HepG2 (cell line): ENCODE measurements around the gene ZNF865. TPM values are rescaled to one million over a fixed set of nuclear protein-coding genes. Genes with fewer than 3 reads are reported as not detected.

Experiments
- CBFB ChIP-seq: sonication (generic); formaldehyde crosslinking; IDR thresholded peaks from 2 replicates; pipeline ENCODE4 v1.4.0; 2020; ENCODE audit warnings: missing genetic modification reagents
- ELF3 ChIP-seq: IDR thresholded peaks from 2 replicates; pipeline ENCODE4 v1.6.1; 2016; ENCODE audit warnings: missing genetic modification reagents, missing compliant biosample characterization
- GFI1 ChIP-seq: sonication (generic); formaldehyde crosslinking; IDR thresholded peaks from 2 replicates; pipeline ENCODE4 v1.5.0; 2020; ENCODE audit warnings: missing genetic modification reagents, mild to moderate bottlenecking, borderline replicate concordance
- GZF1 ChIP-seq: sonication (generic); formaldehyde crosslinking; IDR thresholded peaks from 2 replicates; pipeline ENCODE4 v1.5.1; 2020; ENCODE audit warnings: mild to moderate bottlenecking, missing genetic modification reagents
- IKZF4 ChIP-seq: sonication (generic); formaldehyde crosslinking; IDR thresholded peaks from 2 replicates; pipeline ENCODE4 v1.5.1; 2020; ENCODE audit warnings: borderline replicate concordance, mild to moderate bottlenecking, low read depth, missing genetic modification reagents; ENCODE audit errors: not compliant biosample characterization
- ISL2 ChIP-seq: sonication (generic); formaldehyde crosslinking; IDR thresholded peaks from 2 replicates; pipeline ENCODE4 v1.5.0; 2020; ENCODE audit warnings: missing genetic modification reagents
- ISX ChIP-seq: sonication (generic); formaldehyde crosslinking; conservative IDR thresholded peaks from 2 replicates; pipeline ENCODE4 v1.5.0; 2020; ENCODE audit warnings: missing genetic modification reagents
- POLR2G ChIP-seq: fragments of 200-400 bp; formaldehyde crosslinking; IDR thresholded peaks from 2 replicates; pipeline ENCODE4 v1.6.1; 2018; ENCODE audit warnings: mild to moderate bottlenecking, low read depth, low read length, moderate library complexity
- RBM22 ChIP-seq: fragments of 200-400 bp; formaldehyde crosslinking; optimal IDR thresholded peaks from 2 replicates; pipeline ENCODE3; 2017; ENCODE audit warnings: mild to moderate bottlenecking, low read length, moderate library complexity
- SP2 ChIP-seq: sonication (generic); formaldehyde crosslinking; IDR thresholded peaks from 2 replicates; pipeline ENCODE4 v1.5.1; 2020; ENCODE audit warnings: mild to moderate bottlenecking, missing genetic modification reagents
- SUZ12 ChIP-seq: fragments of 150-350 bp; IDR thresholded peaks from 2 replicates; pipeline ENCODE4 v1.6.1; 2014; ENCODE audit warnings: low read depth, low read length
- TBX3 ChIP-seq: fragments of 450-650 bp; IDR thresholded peaks from 2 replicates; pipeline ENCODE4 v1.6.1; 2017; ENCODE audit warnings: antibody characterized with exemption, mild to moderate bottlenecking, inconsistent platforms, borderline replicate concordance
- ZNF12 ChIP-seq: sonication (generic); formaldehyde crosslinking; IDR thresholded peaks from 2 replicates; pipeline ENCODE4 v1.5.0; 2020; ENCODE audit warnings: missing genetic modification reagents
- ZNF501 ChIP-seq: sonication (generic); formaldehyde crosslinking; IDR thresholded peaks from 2 replicates; pipeline ENCODE4 v1.5.1; 2020; ENCODE audit warnings: mild to moderate bottlenecking, moderate library complexity, missing genetic modification reagents
- ZNF639 ChIP-seq: conservative IDR thresholded peaks from 2 replicates; pipeline ENCODE4 v1.6.1; 2018; ENCODE audit warnings: missing genetic modification reagents
- polyA plus RNA-seq, 8 experiments: library from polyadenylated mRNA; depleted of rRNA in 3 of 8; stranded (reverse) in 7 of 8; unstranded in 1 of 8; fragments of >200 nt; fragmentation: Illumina TruSeq in 4 of 8; extraction: Trizol in 4 of 8; gene quantifications; 2 replicates each; pipeline versions ENCODE4 v1.2.1 to v1.2.3, GENCODE V29; 2011 to 2016; ENCODE audit warnings: low read depth in 4 of 8, missing spikeins in 1 of 8, mixed read lengths in 1 of 8; ENCODE audit not compliant: insufficient read depth in 1 of 8
- total RNA-seq, 5 experiments: library from RNA; depleted of rRNA; stranded (reverse); fragments of >200 nt; fragmentation: Illumina TruSeq; extraction: Trizol; gene quantifications; 2 replicates each; pipeline ENCODE4 v1.2.3, GENCODE V29; 2016; ENCODE audit warnings: low read depth in 1 of 5
- TF ChIP-seq, protein P1 (sequence below), 2 experiments: fragments of 450-650 bp in 1 of 2; sonication (generic) in 1 of 2; formaldehyde crosslinking in 1 of 2; IDR thresholded peaks; 2 replicates each; pipeline versions ENCODE4 v1.6.1 to v1.8.0; 2016 to 2022; ENCODE audit warnings: antibody characterized with exemption in 1 of 2, mild to moderate bottlenecking in 1 of 2, missing genetic modification reagents in 1 of 2
- TF ChIP-seq, protein P2 (sequence below): sonication (generic); formaldehyde crosslinking; IDR thresholded peaks from 2 replicates; pipeline ENCODE4 v1.4.0; 2020; ENCODE audit warnings: missing genetic modification reagents

ZNF865 gene
- total and polyA plus RNA-seq, 2 of the 13 experiments (the other 11 are each of a cell fraction or from before 2014, with no cell fraction given): 0.93 to 1.0 TPM

GRCh38 chr19:55641426-55642152 lies 36.1 kb downstream of the ZNF865 start (continued):
- no peak for TF ChIP-seq ISL2
- no peak for TF ChIP-seq CBFB (CRISPR knock-in tag)
- no peak for TF ChIP-seq SP2 (CRISPR knock-in tag)
- TF ChIP-seq ZNF639 (CRISPR knock-in tag): no peak
- TF ChIP-seq GFI1 (CRISPR knock-in tag): no peak
- TF ChIP-seq ZNF12: no peak
- 0 out of 2 replicates have a peak, but pooled peaks have one; percentile 61 for TF ChIP-seq ISX (CRISPR knock-in tag)
- TF ChIP-seq SUZ12: no peak
- peak; percentile 63 for TF ChIP-seq POLR2G
- TF ChIP-seq, protein P1, sequence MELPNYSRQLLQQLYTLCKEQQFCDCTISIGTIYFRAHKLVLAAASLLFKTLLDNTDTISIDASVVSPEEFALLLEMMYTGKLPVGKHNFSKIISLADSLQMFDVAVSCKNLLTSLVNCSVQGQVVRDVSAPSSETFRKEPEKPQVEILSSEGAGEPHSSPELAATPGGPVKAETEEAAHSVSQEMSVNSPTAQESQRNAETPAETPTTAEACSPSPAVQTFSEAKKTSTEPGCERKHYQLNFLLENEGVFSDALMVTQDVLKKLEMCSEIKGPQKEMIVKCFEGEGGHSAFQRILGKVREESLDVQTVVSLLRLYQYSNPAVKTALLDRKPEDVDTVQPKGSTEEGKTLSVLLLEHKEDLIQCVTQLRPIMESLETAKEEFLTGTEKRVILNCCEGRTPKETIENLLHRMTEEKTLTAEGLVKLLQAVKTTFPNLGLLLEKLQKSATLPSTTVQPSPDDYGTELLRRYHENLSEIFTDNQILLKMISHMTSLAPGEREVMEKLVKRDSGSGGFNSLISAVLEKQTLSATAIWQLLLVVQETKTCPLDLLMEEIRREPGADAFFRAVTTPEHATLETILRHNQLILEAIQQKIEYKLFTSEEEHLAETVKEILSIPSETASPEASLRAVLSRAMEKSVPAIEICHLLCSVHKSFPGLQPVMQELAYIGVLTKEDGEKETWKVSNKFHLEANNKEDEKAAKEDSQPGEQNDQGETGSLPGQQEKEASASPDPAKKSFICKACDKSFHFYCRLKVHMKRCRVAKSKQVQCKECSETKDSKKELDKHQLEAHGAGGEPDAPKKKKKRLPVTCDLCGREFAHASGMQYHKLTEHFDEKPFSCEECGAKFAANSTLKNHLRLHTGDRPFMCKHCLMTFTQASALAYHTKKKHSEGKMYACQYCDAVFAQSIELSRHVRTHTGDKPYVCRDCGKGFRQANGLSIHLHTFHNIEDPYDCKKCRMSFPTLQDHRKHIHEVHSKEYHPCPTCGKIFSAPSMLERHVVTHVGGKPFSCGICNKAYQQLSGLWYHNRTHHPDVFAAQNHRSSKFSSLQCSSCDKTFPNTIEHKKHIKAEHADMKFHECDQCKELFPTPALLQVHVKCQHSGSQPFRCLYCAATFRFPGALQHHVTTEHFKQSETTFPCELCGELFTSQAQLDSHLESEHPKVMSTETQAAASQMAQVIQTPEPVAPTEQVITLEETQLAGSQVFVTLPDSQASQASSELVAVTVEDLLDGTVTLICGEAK (IDR thresholded peaks at IDR 0.05): no peak
- TF ChIP-seq, protein P1 (CRISPR knock-in tag; IDR thresholded peaks at IDR 0.05): 0 out of 2 replicates have a peak, but pooled peaks have one; percentile 29
- no peak for TF ChIP-seq IKZF4
- TF ChIP-seq RBM22: peak; percentile 81
- no peak for TF ChIP-seq ELF3 (CRISPR knock-in tag)
- TF ChIP-seq ZNF501 (CRISPR knock-in tag): no peak
- 0 out of 2 replicates have a peak, but pooled peaks have one; percentile 34 for TF ChIP-seq GZF1
- no peak for TF ChIP-seq TBX3
- TF ChIP-seq, protein P2, sequence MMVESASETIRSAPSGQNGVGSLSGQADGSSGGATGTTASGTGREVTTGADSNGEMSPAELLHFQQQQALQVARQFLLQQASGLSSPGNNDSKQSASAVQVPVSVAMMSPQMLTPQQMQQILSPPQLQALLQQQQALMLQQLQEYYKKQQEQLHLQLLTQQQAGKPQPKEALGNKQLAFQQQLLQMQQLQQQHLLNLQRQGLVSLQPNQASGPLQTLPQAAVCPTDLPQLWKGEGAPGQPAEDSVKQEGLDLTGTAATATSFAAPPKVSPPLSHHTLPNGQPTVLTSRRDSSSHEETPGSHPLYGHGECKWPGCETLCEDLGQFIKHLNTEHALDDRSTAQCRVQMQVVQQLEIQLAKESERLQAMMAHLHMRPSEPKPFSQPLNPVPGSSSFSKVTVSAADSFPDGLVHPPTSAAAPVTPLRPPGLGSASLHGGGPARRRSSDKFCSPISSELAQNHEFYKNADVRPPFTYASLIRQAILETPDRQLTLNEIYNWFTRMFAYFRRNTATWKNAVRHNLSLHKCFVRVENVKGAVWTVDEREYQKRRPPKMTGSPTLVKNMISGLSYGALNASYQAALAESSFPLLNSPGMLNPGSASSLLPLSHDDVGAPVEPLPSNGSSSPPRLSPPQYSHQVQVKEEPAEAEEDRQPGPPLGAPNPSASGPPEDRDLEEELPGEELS (CRISPR knock-in tag): 0 out of 2 replicates have a peak, but pooled peaks have one; percentile 14
